Parathyroid adenoma (tissue), 2 donors: Measurements from ENCODE around the gene MBNL2.
A peak's percentile ranks its signal among the peaks of the same experiment; 100 is the strongest.

Experiments
- H2AFZ ChIP-seq: fragments of 300-600 bp; sonication (generic); one replicate; pipeline ENCODE4 v1.7.0; 2017; ENCODE audit warnings: antibody characterized with exemption, mild to moderate bottlenecking
- H3K27ac ChIP-seq: fragments of 300-600 bp; sonication (generic); one replicate; pipeline ENCODE4 v1.7.0; 2017
- H3K27me3 ChIP-seq: fragments of 300-600 bp; sonication (generic); one replicate; pipeline ENCODE4 v1.7.0; 2017; ENCODE audit warnings: low read length; ENCODE audit not compliant: control insufficient read depth, insufficient read depth
- H3K36me3 ChIP-seq: fragments of 300-600 bp; sonication (generic); one replicate; pipeline ENCODE4 v1.7.0; 2017; ENCODE audit warnings: low read length; ENCODE audit not compliant: control insufficient read depth, insufficient read depth
- H3K4me1 ChIP-seq: fragments of 300-600 bp; sonication (generic); one replicate; pipeline ENCODE4 v1.7.0; 2017; ENCODE audit warnings: control low read depth
- H3K4me2 ChIP-seq: fragments of 300-600 bp; sonication (generic); one replicate; pipeline ENCODE4 v1.7.0; 2017; ENCODE audit warnings: low read length
- H3K4me3 ChIP-seq: fragments of 300-600 bp; sonication (generic); one replicate; pipeline ENCODE4 v1.7.0; 2017; ENCODE audit warnings: low read depth, low read length
- H3K79me2 ChIP-seq: fragments of 300-600 bp; sonication (generic); one replicate; pipeline ENCODE4 v1.7.0; 2017; ENCODE audit warnings: control low read depth
- H3K9ac ChIP-seq: fragments of 300-600 bp; sonication (generic); one replicate; pipeline ENCODE4 v1.7.0; 2017; ENCODE audit warnings: mild to moderate bottlenecking
- H3K9me3 ChIP-seq: fragments of 300-600 bp; sonication (generic); one replicate; pipeline ENCODE4 v1.7.0; 2017; ENCODE audit warnings: low read length; ENCODE audit not compliant: control insufficient read depth
- TF ChIP-seq, protein P1 (sequence below): fragments of 300-600 bp; sonication (generic); IDR thresholded peaks from one replicate; pipeline ENCODE4 v1.7.0; 2017; ENCODE audit warnings: antibody characterized with exemption, mild to moderate bottlenecking
- donor health status: primary hyperparathyroidism.

MBNL2 gene

DNA sequence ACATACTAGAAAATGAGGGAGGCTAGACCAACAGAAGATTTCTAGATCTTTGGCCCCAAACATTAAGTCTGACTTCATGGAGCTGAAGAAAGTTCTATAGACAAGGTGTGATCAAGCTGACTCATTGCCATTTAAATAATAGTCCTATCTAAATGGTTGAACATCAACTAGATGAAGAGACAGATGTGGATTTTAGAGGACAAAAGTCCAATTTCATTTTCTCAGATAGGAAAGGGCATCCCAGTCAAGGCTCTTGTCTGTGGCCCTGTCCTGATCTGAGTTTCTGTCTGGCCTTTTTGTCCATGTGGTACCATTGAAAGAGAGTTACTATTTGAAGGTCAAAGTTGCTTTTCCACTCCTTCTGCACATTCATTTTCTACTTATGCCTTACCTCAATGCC lies 74.6 kb downstream of the MBNL2 start:
- TF ChIP-seq, protein P1, sequence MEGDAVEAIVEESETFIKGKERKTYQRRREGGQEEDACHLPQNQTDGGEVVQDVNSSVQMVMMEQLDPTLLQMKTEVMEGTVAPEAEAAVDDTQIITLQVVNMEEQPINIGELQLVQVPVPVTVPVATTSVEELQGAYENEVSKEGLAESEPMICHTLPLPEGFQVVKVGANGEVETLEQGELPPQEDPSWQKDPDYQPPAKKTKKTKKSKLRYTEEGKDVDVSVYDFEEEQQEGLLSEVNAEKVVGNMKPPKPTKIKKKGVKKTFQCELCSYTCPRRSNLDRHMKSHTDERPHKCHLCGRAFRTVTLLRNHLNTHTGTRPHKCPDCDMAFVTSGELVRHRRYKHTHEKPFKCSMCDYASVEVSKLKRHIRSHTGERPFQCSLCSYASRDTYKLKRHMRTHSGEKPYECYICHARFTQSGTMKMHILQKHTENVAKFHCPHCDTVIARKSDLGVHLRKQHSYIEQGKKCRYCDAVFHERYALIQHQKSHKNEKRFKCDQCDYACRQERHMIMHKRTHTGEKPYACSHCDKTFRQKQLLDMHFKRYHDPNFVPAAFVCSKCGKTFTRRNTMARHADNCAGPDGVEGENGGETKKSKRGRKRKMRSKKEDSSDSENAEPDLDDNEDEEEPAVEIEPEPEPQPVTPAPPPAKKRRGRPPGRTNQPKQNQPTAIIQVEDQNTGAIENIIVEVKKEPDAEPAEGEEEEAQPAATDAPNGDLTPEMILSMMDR = no peak
- Histone ChIP-seq H3K27ac (no peak overlapping the region), H3K9ac (no peak overlapping the region), H3K36me3 (no peaks in the 10 kb centered on the region), H2AFZ (no peak overlapping the region), H3K27me3 (no peaks in the 10 kb centered on the region), H3K4me1 (peaks cover 3% of the 10 kb centered on the region), H3K79me2 (peaks cover 8% of the 10 kb centered on the region), H3K4me3 (no peak overlapping the region), H3K9me3 (no peaks in the 10 kb centered on the region), H3K4me2 (no peak overlapping the region)

DNA sequence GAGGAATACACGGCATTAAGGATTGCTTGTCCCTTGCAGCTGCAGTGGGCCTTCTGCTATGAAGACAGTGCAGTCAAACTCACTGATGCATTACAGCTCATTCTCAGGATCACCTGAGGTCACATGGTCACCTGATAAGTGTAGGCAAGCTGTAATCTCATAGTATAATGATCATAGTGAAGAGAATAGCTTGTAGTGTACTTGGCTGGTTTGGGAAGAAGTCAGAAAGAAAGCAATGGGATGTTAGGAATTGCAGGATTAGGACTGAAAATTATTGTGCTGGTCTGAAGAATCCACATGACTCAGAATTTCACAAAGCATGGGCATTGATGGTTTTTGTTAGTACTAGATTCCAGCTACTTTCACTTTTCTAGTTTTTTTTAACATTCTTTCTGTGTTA lies 76.7 kb downstream of the MBNL2 start:
- Histone ChIP-seq H3K36me3 (no peaks in the 10 kb centered on the region), H3K27me3 (no peaks in the 10 kb centered on the region), H2AFZ (no peak overlapping the region), H3K4me3 (no peak overlapping the region), H3K4me2 (peak overlapping the region; percentile 1), H3K4me1 (peaks cover 4% of the 10 kb centered on the region), H3K9me3 (no peaks in the 10 kb centered on the region), H3K27ac (no peak overlapping the region), H3K79me2 (peaks cover 8% of the 10 kb centered on the region), H3K9ac (no peak overlapping the region)
- TF ChIP-seq, protein P1 = no peak

DNA sequence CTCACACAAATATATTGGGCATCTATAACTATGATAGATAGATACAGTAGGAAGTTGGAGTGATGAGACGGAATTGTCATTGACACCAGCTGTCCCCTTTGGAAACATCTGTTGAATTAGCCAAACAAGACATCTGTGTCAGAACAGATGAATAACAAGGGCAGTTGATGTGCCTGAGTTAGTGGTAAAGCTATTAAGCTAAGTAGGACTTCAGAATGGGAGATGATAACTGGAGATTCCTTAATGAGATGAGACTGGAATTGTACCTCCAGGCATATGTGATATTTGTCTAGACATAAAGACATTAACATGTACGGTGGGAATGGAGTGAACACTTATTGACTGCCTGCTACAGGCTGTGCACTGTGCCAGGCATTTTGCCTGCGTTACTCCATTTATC lies 78.7 kb downstream of the MBNL2 start:
- Histone ChIP-seq H3K4me1 (peaks cover 4% of the 10 kb centered on the region), H3K79me2 (peaks cover 8% of the 10 kb centered on the region), H3K9ac (no peak overlapping the region), H3K36me3 (no peaks in the 10 kb centered on the region), H3K9me3 (no peaks in the 10 kb centered on the region), H3K4me3 (no peak overlapping the region), H3K27me3 (no peaks in the 10 kb centered on the region), H3K4me2 (no peak overlapping the region), H3K27ac (no peak overlapping the region), H2AFZ (no peak overlapping the region)
- TF ChIP-seq, protein P1 = no peak

DNA sequence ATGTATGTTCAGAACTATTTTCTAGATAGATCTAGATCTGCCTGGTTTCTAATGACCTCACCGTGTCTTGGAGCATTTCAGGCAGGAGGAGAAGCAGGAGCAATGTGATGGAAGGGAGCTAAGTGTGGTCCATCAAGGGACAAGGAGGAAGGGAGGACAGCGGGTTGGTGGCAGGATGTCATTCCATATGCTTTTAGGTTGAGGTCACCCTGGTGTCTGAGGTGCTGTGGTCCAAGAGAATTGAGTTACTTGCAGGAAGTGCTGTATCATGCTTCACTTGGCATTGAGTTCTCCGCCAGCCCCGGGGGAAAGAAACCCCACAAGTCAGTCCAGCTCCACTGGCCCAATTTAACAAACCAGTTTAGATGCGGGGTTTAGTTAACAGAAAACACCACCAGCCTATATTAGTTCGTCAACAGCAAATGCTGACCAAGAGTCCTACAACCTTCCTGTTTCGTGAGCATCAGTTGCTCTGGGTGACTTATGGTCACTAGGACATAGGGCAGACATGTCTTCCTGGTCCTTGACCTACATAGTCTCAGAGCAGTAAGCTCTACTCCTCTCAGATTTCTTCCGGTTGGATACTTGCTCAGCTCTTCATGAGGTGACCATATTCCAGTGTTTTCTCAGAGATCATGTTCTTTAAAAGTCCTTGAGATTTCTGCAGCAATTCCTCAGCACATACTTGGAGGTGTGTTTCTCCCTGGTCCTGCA lies 79.4 kb downstream of the MBNL2 start:
- Histone ChIP-seq H3K4me1 (peaks cover 4% of the 10 kb centered on the region), H3K4me2 (no peak overlapping the region), H3K9ac (no peak overlapping the region), H3K9me3 (no peaks in the 10 kb centered on the region), H3K27me3 (no peaks in the 10 kb centered on the region), H2AFZ (no peak overlapping the region), H3K36me3 (no peaks in the 10 kb centered on the region), H3K4me3 (no peak overlapping the region), H3K27ac (no peak overlapping the region), H3K79me2 (peaks cover 13% of the 10 kb centered on the region)
- TF ChIP-seq, protein P1 = no peak

DNA sequence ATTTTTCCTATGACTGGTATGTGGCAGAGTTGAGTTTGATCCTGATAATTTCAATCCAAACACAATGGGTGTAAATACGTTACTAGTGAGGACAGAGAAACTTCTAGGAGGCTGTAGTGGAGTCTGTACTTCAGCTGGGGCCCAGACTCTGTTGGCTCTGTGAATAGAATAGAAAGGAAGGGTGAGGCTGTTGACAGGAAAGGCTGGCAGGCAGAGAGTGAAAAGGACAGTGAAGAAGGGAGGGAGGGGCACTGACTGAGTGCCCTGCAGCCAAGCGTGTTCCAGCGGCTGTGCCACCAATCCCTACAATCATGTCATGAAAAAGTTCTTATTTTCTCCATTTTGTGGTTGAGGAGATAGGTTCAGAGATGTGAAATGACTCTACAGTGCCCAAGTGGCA lies 80.5 kb downstream of the MBNL2 start:
- Histone ChIP-seq H3K27me3 (no peaks in the 10 kb centered on the region), H3K9ac (no peak overlapping the region), H2AFZ (no peak overlapping the region), H3K27ac (no peak overlapping the region), H3K9me3 (no peaks in the 10 kb centered on the region), H3K4me2 (no peak overlapping the region), H3K4me1 (peaks cover 4% of the 10 kb centered on the region), H3K36me3 (no peaks in the 10 kb centered on the region), H3K4me3 (no peak overlapping the region), H3K79me2 (peaks cover 13% of the 10 kb centered on the region)
- TF ChIP-seq, protein P1 = no peak
